ENCODE measurements around the gene MRPL49.

Gene MRPL49

DNA sequence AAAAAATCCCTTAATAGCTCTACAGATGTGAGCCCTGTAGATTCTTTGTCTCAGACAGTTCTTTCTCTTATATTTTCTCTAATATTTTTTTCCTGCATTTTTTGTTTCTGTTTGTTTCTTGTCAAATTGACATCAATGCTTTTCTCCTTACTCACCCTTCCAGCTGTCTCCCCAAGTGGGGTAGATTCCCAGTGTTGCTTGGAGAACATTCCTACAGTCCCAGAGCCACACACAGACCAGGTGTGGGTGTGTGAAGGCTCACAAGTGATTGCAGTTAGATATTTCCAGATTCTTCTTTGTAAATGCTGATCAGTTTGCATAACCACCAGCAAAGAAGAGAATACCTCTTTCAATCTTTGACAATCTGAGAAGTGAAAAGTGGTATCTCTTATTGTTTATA, 18.6 kb upstream of the MRPL49 start:
- DNase-seq, result no peak

DNA sequence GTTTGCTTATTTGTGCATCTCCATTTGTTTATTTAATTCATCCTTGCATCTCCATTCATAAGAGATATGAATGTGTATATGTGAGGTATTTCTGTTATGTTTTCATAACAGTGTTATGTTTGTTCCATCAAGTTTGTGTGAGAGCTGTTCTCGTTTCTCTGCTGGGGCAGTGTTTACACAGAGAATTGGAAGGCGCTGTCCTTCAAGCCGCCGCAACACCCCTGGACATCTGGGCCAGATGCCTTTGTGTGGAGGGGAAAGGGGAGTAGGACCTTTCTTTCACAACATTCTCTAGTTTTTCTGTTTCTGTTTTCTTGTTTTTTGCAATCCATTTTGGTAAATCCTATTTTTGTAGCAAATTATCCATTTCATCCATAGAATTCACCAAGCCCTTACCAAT, 17.5 kb upstream of the MRPL49 start:
- no peak for DNase-seq

DNA sequence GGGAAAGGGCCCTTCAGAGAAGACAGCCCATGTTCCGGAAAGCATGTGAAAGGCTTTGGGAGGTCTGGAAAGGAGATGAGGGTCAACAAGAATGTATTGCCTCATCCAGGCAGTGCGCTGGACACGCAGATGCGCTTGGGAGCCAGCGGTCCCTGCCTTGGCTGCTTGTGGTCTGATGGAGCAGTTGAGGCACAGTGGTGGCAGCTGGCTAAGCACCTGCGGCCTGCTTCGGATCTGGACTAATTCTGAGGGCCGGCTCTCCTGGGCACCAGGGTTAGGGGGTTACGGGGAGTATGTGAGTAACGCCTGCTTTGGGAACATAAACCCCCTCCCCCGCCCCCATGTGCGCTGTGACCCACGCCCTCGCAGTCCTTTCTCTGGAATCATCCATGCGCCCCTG, 15.0 kb upstream of the MRPL49 start:
- DNase-seq, result no peak

DNA sequence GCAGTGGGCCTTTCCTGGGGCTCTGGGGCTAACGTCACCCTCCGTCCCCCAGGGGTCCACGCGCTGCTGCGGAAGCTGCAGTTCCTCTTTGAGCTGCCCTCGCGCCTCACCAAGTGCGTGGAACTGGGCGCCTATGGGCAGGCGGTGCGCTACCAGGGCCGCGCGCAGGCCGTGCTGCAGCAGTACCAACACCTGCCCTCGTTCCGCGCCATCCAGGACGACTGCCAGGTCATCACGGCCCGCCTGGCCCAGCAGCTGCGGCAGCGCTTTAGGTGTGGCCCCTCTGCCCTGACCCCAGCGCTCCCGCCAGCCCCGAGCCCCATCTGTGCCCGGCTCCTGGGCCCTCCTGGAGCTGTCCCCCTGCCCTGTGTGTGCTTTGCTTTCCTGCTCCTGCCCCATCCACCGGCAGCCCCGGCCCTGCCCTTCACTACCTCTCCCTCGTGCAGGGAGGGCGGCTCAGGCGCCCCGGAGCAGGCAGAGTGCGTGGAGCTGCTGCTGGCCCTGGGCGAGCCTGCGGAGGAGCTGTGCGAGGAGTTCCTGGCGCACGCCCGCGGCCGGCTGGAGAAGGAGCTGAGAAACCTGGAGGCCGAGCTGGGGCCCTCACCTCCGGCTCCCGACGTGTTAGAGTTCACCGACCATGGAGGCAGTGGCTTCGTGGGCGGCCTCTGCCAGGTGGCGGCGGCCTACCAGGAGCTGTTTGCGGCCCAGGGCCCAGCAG, 14.2 kb upstream of the MRPL49 start:
- no peak for DNase-seq

DNA sequence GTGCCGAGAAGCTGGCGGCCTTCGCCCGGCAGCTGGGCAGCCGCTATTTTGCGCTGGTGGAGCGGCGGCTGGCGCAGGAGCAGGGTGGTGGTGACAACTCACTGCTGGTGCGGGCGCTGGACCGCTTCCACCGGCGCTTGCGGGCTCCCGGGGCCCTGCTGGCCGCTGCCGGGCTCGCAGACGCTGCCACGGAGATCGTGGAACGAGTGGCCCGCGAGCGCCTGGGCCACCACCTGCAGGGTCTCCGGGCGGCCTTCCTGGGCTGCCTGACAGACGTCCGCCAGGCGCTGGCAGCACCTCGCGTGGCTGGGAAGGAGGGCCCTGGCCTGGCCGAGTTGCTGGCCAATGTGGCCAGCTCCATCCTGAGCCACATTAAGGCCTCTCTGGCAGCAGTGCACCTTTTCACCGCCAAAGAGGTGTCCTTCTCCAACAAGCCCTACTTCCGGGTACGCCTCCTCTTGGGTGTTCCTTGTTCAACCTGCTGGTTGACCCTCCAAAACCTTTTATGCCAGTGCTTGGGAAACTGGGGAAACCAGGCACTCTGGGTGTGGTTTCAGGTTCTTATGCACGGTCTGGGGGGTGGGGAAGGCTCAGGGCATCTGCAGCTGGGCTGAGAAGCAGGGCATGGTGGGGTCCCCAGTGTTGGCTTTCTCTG, 13.5 kb upstream of the MRPL49 start:
- no peak for DNase-seq

DNA sequence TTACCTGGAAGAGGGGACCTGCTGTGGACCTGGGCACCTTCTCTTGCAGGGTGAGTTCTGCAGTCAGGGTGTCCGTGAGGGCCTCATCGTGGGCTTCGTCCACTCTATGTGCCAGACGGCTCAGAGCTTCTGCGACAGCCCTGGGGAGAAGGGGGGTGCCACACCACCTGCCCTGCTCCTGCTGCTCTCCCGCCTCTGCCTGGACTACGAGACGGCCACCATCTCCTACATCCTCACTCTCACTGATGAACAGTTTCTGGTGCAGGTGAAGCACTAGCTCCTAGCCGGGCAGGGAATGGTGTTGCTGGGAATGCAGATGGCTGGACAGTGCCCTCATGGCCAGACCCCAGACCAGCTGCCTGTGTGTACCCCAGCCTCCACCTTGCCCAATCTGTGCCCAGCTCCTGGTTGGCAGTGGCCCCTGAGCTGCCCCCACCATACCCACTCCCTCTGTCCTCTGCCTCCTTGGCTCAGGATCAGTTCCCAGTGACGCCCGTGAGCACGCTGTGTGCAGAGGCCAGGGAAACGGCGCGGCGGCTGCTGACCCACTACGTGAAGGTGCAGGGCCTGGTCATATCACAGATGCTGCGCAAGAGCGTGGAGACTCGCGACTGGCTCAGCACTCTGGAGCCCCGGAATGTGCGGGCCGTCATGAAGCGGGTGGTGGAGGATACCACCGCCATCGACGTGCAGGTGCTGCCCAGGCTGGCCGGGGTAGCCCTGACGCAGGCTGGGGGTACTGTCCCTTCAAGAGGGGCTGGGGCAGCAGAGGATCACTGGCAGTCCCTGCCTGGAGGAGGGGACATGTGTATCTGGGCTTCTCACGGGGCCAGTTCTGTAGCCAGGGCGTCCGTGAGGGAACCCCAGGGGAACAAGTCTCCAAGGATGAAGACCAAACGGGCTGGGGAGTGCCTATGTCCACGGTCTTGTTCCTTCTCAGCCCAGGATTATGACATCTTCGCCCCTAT, 12.6 kb upstream of the MRPL49 start:
- DNase-seq, result no peak

DNA sequence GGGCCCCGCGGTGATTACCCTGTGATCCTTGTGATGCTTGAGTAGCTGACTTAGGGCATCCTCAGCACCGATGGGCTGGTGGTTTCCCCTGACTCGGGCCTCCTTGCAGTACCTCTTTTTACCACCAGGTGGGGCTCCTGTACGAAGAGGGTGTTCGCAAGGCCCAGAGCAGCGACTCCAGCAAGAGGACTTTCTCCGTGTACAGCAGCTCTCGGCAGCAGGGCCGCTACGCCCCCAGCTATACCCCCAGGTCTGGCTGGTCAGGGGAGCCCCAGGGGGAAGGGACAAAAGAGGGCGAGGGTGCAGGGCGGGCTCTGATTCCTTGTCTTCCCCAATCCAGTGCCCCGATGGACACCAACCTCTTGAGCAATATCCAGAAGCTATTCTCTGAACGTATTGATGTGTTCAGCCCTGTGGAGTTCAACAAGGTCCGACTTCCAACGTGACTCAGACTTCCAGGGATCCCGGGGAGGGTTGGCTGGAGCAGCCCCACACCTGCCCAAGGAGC, 11.7 kb upstream of the MRPL49 start:
- peak; percentile 50 for DNase-seq

- DNase-seq, result no peak
These were observed 10.9 kb upstream of the MRPL49 start for GRCh38 chr11:65111159-65111743.

- DNase-seq, result peak; percentile 92
These were observed 10.2 kb upstream of the MRPL49 start, which contains the start of gene TM7SF2 for GRCh38 chr11:65111744-65112545. Gene TM7SF2 (plus strand): TSS chr11:65111872. CDS start chr11:65112016, 144 bp downstream.

DNA sequence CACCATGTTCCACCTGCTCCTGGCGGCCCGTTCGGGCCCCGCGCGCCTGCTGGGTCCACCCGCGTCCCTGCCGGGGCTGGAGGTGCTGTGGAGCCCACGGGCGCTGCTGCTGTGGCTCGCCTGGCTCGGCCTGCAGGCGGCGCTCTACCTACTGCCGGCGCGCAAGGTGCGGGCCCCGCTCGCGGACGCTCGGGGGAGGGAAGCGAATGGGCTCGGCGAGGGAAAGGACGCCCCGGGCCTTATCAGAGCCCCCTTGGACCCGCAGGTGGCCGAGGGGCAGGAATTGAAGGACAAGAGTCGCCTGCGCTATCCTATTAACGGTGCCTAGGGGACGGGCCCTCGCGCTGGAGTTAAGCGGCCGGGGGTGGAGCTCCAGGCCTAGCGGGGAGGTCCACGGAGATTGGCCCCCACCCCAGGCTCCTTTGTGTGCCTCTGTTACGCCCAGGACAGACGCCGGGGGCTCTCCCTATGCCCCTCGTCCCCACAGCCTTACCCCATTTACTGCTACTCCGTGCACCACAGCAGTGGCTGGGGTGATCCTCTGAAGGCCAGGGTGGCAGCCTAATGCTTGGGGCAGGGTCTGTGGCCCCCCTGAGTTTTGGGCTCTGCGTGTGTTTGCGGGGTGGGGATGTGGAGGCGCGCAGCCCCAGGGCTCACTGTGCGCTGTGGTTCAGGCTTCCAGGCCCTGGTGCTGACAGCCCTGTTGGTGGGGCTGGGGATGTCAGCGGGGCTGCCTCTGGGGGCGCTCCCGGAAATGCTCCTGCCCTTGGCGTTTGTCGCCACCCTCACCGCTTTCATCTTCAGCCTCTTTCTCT, 9.4 kb upstream of the MRPL49 start:
- DNase-seq, result no peak

GRCh38 chr11:65113361-65113756, 8.8 kb upstream of the MRPL49 start:
- no peak for DNase-seq

DNA sequence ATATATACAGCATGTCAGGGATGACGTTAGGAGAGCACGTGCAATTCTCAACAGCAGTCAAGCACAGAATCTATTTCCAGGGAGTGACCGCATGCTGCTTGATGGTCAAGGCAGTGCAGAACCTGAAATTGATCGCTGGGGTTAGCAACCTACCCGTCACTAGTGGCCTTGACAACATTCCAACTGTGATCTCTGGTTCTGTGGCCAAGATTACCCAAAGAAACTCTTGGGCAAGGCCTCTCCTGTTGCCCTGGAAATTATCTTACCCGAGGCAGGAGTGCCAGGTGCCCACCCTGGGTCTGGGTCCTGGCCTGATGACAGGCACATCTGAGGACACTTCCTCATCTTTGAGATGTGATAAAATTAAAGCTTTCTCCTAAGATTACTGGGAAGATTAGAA, 8.3 kb upstream of the MRPL49 start:
- no peak for DNase-seq

- DNase-seq, result no peak
These were observed 7.5 kb upstream of the MRPL49 start for GRCh38 chr11:65114538-65115171.

DNA sequence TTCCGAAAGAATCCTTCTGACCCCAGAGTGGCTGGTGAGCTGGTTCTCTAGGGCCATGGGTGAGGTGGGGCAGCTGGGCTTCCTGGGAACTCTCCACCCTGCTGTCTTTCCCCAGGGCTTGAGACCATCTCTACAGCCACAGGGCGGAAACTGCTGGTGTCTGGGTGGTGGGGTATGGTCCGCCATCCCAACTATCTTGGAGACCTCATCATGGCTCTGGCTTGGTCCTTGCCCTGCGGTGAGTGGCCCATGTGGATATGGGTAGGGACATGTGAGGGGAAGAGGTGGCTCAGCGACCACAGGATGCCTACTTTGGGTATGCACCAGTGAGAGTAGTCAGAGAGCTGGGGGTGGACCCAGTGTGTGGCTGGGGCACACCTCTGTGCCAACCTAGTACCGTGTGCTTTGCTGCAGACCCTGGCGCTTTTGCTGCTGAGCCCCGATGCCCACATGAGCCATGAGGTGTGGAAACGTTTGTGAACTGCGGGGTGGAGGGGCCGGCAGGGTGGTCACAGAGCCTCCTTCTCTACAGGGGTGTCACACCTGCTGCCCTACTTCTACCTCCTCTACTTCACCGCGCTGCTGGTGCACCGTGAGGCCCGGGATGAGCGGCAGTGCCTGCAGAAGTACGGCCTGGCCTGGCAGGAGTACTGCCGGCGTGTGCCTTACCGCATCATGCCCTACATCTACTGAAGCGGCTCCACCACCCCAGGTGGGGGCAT, 6.6 kb upstream of the MRPL49 start:
- no peak for DNase-seq

DNA sequence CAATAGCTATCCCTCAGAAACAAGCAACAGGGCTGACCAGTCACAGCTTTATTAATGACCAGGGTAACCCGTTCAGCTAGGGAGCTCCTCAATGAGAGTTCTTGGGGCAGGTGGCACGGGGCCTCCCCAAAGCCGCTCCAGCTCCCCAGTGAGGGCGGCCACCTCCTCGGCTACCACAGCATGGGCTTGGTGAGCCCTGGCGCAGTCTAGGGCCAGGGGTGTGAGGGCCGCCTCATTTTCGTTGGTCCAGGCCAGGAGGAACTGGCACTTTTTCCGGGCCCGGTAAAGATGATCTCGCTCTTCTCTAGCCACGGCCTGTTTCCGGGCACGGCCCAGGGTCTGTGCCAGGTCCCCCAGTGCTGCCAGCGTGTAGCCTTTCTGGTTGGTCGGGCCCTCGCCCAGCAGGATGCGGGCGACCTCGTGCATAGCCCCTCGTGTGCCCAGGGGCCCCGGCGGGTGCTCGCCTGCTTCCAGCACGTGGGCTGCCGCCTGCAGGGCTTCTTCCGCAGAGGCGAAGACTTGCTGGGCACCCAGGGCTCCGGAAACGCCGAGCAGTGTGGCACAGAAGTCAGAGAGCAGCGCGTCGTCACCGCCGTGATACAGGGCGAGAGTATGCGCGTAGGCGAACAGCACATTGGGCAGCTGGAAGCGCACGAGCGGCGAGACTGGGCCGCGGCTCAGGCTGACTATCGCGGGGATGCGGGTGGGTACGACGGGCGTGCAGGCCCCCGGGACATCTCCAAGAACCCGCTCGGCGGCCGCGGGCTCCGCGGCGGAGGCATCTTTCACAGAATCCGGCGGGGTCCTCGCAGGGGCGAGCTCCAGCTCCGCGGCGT, 5.5 kb upstream of the MRPL49 start:
- DNase-seq, result no peak

DNA sequence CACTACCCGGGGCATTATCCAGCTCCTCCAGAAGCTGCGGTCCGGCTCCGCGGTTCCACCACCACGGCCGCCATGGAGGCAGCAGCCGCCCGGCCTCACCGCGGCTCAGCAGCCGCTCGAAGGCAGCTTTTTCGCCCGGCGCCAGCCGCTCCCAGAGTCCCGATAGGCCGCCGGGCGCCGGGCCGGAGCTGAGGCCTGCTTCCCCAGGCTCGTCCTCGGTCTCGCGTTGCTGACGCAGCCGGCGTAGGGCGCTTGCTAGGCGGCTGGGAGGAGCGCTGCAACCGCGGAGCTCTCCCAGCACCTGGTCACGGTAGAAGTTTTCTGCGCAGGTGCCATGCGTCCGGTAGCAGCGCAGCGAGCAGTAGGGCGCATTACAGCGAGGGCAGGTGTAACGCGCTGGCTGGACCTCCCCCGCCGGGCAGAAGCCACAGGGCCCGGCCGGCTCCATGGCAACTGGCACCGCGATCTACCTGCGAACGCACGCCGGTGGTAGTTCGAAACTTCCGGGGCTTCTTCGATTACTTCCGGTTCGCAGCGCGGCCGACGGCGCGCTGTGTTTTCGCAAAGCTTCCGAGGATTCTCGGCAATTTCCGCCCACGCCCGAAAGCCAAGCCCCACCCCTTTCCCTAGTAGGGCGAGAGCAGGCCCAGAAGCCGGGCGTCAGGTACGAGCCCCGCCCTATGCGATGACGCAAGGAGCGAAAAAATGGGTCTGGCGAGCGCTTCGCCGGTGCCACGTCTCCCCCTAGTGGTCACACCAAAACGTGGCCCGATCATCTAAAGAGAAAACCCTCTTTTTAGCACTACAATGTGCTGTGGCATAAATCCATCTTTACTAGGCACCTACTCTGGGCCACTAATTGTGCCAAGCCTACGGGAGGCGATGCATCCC, 4.7 kb upstream of the MRPL49 start, which contains the start of gene ZNHIT2:
TSS of gene ZNHIT2 (minus strand) at position 496 of the 891 bp plus-strand sequence. CDS start at position 448, 48 bp downstream.
- peak; percentile 99 for DNase-seq

DNA sequence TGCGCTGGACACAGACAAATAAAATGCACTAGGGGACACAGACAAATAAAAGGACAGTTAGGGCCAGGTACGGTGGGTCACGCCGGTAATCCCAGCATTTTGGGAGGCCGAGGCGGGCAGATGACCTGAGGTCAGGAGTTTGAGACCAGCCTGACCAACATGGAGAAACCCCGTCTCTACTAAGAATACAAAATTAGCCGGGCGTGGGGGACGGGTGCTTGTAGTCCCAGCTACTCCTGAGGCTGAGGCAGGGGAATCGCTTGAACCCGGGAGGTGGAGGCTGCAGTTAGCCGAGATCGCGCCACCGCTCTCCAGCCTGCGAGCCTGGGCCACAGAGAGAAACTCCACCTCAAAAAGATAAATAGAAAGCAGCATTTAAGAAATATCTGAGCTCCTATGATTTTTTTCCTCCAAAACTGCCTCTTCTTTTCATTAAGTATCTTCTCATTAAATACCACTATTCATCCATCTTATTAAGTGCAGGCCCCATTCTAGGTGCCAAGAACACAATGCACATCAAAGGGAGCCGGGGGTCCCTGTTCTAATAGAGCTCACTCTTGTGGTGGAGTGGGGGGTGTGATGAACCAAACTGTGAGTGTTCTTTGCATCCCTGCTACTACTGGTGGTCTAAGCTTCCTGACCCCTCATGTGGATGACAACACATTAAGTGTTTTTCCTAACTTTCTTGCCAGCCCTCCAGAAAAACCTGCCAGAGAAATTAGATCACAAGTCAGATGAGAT, 3.9 kb upstream of the MRPL49 start:
- no peak for DNase-seq

Measured in NCI-H1048 (cell line).